B cell (primary cell): ENCODE data around the gene DUS4L.

Source experiments
- EZH2 ChIP-seq: IDR thresholded peaks from 2 replicates; pipeline ENCODE4 v1.6.1; 2012; ENCODE audit warnings: borderline replicate concordance, low read depth, mild to moderate bottlenecking, moderate library complexity, low read length; ENCODE audit not compliant: insufficient read depth, poor library complexity, severe bottlenecking
- TF ChIP-seq, protein P1 (sequence below): fragments of 200-600 bp; IDR thresholded peaks from one replicate; pipeline ENCODE4 v1.8.0; 2022; ENCODE audit warnings: antibody characterized with exemption, mild to moderate bottlenecking

DNA sequence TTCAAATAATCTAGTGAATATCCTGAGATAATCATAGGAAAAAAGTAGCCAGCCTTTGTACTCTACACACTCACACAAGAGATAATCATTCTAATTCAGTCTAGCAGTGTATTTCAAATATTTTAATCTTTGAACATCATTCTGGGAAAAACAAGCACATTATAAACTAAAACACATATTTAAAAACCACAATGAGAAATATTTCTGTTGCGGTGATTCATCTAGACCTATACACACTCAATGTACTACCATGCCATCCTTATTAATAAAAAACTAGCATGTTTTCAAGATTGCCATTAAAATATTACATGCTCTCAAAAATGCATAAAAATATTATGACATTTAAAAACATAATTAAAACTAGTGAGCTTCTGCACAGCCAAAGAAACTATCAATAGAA, 11.8 kb upstream of the DUS4L start:
- TF ChIP-seq, protein P1, sequence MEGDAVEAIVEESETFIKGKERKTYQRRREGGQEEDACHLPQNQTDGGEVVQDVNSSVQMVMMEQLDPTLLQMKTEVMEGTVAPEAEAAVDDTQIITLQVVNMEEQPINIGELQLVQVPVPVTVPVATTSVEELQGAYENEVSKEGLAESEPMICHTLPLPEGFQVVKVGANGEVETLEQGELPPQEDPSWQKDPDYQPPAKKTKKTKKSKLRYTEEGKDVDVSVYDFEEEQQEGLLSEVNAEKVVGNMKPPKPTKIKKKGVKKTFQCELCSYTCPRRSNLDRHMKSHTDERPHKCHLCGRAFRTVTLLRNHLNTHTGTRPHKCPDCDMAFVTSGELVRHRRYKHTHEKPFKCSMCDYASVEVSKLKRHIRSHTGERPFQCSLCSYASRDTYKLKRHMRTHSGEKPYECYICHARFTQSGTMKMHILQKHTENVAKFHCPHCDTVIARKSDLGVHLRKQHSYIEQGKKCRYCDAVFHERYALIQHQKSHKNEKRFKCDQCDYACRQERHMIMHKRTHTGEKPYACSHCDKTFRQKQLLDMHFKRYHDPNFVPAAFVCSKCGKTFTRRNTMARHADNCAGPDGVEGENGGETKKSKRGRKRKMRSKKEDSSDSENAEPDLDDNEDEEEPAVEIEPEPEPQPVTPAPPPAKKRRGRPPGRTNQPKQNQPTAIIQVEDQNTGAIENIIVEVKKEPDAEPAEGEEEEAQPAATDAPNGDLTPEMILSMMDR: no peak
- no peak for TF ChIP-seq EZH2
